ENCODE measurements around the gene SKA1. TPM values are rescaled to one million over a fixed set of nuclear protein-coding genes. Genes with fewer than 3 reads are reported as not detected.

Gene SKA1
- total RNA-seq: 6.6 and 8.1 TPM in 2 replicates

DNA sequence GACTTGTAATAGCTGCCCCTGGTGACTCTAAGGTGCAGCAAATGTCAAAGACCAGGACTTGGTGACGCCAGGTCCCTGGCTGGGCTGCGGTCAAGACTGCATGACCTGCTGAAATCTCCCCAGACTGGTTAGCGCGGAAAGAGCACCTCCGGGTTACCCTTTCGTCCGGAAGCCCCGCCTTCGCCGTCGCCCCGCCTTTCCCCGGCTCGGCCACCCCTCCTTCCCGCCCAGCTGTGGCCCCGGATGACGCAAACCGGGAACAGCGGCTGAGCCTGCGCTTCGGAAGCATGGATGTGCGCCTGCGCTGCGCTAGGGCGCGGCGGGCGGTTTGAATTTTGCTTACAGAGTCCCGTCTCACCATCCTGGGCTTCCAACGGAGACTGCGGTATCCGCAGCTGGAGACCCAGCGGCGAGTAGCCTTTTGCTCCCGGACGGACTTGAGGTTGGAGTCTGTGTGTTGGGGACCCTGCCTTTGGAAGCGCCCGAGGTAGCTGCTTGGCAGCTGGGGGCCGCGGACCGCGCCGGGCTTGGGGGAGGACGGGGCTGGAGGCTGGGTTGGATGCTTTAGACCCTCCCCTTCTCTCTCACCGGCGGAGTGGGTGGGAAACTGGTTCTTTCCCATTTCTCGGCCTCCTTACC is at the start of gene SKA1:
TSS of gene SKA1 (plus strand) at position 294 of the 639 bp plus-strand sequence. CDS start 785 bp downstream, outside the sequence.

Other genes with a start within 250 kb of the SKA1 start
- 0.18 and 0.28 TPM in 2 replicates for gene MYO5B, start 179.9 kb upstream of the SKA1 start, total RNA-seq
- 0.71 and 0.74 TPM in 2 replicates for gene CFAP53, start 108.6 kb upstream of the SKA1 start, total RNA-seq
- 55.6 and 75.3 TPM in 2 replicates for gene MBD1, start 93.5 kb upstream of the SKA1 start, total RNA-seq
- 40.5 and 47.1 TPM in 2 replicates for gene CXXC1, start 87.4 kb upstream of the SKA1 start, total RNA-seq
- gene MAPK4, start 185.0 kb downstream of the SKA1 start, total RNA-seq: 0.09 TPM in 1 of 2 replicates, not detected in the other

All from smooth muscle cell of bladder (primary cell).